Measurements from ENCODE around the gene WASHC2A. TPM values are rescaled to one million over a fixed set of nuclear protein-coding genes. Genes with fewer than 3 reads are reported as not detected.
A peak's percentile ranks its signal among the peaks of the same experiment; 100 is the strongest.
"Not testable (repeated sequence)": the region's sequence is repeated elsewhere in the genome, so short reads cannot be mapped to it uniquely, and the experiment has no call there.

Gene WASHC2A
- total RNA-seq, 1 experiment from 2014 or later = 27.9 TPM

- no peak overlapping the region for H3K4me3 Mint-ChIP-seq
- no peak overlapping the region for H3K27ac Mint-ChIP-seq
- no peaks in the 10 kb centered on the region for H3K4me1 Mint-ChIP-seq
- ATAC-seq (peak; percentile 21; the same call in 1 of the 2 replicates), DNase-seq (ENCODE audit: low spot score) (peak; percentile 13)
- no peaks in the 10 kb centered on the region for H3K36me3 Mint-ChIP-seq
- TF ChIP-seq, protein P1, sequence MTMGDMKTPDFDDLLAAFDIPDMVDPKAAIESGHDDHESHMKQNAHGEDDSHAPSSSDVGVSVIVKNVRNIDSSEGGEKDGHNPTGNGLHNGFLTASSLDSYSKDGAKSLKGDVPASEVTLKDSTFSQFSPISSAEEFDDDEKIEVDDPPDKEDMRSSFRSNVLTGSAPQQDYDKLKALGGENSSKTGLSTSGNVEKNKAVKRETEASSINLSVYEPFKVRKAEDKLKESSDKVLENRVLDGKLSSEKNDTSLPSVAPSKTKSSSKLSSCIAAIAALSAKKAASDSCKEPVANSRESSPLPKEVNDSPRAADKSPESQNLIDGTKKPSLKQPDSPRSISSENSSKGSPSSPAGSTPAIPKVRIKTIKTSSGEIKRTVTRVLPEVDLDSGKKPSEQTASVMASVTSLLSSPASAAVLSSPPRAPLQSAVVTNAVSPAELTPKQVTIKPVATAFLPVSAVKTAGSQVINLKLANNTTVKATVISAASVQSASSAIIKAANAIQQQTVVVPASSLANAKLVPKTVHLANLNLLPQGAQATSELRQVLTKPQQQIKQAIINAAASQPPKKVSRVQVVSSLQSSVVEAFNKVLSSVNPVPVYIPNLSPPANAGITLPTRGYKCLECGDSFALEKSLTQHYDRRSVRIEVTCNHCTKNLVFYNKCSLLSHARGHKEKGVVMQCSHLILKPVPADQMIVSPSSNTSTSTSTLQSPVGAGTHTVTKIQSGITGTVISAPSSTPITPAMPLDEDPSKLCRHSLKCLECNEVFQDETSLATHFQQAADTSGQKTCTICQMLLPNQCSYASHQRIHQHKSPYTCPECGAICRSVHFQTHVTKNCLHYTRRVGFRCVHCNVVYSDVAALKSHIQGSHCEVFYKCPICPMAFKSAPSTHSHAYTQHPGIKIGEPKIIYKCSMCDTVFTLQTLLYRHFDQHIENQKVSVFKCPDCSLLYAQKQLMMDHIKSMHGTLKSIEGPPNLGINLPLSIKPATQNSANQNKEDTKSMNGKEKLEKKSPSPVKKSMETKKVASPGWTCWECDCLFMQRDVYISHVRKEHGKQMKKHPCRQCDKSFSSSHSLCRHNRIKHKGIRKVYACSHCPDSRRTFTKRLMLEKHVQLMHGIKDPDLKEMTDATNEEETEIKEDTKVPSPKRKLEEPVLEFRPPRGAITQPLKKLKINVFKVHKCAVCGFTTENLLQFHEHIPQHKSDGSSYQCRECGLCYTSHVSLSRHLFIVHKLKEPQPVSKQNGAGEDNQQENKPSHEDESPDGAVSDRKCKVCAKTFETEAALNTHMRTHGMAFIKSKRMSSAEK (CRISPR knock-in tag; IDR thresholded peaks at IDR 0.05; ENCODE audit: borderline replicate concordance) = no peak
- TF ChIP-seq, protein P2, sequence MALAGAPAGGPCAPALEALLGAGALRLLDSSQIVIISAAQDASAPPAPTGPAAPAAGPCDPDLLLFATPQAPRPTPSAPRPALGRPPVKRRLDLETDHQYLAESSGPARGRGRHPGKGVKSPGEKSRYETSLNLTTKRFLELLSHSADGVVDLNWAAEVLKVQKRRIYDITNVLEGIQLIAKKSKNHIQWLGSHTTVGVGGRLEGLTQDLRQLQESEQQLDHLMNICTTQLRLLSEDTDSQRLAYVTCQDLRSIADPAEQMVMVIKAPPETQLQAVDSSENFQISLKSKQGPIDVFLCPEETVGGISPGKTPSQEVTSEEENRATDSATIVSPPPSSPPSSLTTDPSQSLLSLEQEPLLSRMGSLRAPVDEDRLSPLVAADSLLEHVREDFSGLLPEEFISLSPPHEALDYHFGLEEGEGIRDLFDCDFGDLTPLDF (CRISPR knock-in tag; IDR thresholded peaks at IDR 0.05) = no peak
- TF ChIP-seq, protein P3, sequence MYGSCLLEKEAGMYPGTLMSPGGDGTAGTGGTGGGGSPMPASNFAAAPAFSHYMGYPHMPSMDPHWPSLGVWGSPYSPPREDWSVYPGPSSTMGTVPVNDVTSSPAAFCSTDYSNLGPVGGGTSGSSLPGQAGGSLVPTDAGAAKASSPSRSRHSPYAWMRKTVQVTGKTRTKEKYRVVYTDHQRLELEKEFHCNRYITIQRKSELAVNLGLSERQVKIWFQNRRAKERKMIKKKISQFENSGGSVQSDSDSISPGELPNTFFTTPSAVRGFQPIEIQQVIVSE (CRISPR knock-in tag; IDR thresholded peaks at IDR 0.05; ENCODE audit: borderline replicate concordance) = no peak
- TF ChIP-seq FOXK1 (CRISPR knock-in tag; IDR thresholded peaks at IDR 0.05) (no peak), FOXJ3 (CRISPR knock-in tag; IDR thresholded peaks at IDR 0.05; ENCODE audit: borderline replicate concordance) (no peak)
- ChIA-PET POLR2A (no interaction called here), CTCF (no interaction called here)
- peaks cover 12% of the 10 kb centered on the region; the same call in 1 of the 2 replicates for H3K27me3 Mint-ChIP-seq (ENCODE audit: low read depth)
- H3K9me3 Mint-ChIP-seq = no peaks in the 10 kb centered on the region
Measured at GRCh38 chr10:50063100-50063499, 4.7 kb upstream of the WASHC2A start.

DNA sequence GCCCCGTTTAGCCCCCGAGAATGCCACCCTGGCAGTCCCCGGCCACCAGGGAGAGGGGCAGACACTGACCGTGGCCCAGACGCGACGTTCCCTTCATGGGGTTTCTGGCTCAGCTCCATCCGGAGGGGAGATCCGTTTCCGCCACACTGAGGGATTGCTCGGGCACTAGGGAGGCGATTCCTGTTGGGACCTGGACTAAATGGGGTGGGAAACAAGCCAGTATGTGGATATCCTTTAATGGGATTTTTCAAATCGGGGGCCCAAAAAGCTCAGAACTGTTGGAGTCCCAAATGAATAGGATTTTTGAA, 552 bp downstream of the WASHC2A start:
- H3K4me1 Mint-ChIP-seq; H3K27ac Mint-ChIP-seq; POLR2A ChIA-PET; H3K9me3 Mint-ChIP-seq; DNase-seq (ENCODE audit: low spot score); CTCF ChIA-PET; H3K36me3 Mint-ChIP-seq; H3K27me3 Mint-ChIP-seq (ENCODE audit: low read depth); ATAC-seq: not testable (repeated sequence)
- peak overlapping the region; percentile 66 for H3K4me3 Mint-ChIP-seq

DNA sequence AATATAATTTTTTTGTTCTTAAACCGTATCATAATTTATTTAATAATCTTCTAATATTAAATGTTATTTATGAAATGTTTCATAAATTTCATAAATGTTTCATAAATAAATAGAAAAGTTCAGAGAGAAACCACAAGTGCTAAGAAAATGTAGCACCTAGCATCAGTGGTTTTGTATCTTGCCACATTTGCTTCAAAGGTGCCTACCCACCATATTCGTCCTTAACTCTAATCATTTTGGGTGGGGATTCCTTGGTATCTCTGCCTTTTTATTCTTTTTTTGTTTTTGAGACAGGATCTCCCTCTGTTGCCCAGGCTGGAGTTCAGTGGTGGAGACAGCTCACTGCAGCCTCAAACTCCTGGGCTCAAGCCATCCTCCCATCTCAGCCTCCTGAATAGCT, 7.4 kb downstream of the WASHC2A start:
- DNase-seq (ENCODE audit: low spot score); H3K27me3 Mint-ChIP-seq (ENCODE audit: low read depth); CTCF ChIA-PET; POLR2A ChIA-PET; H3K9me3 Mint-ChIP-seq; ATAC-seq; H3K4me1 Mint-ChIP-seq; H3K27ac Mint-ChIP-seq; H3K4me3 Mint-ChIP-seq; H3K36me3 Mint-ChIP-seq: not testable (repeated sequence)

- H3K9me3 Mint-ChIP-seq; H3K27me3 Mint-ChIP-seq (ENCODE audit: low read depth); H3K4me3 Mint-ChIP-seq; CTCF ChIA-PET; H3K27ac Mint-ChIP-seq; POLR2A ChIA-PET; H3K36me3 Mint-ChIP-seq; ATAC-seq; H3K4me1 Mint-ChIP-seq; DNase-seq (ENCODE audit: low spot score): not testable (repeated sequence)
Measured at GRCh38 chr10:50075544-50075943, 7.8 kb downstream of the WASHC2A start.

- DNase-seq (ENCODE audit: low spot score); ATAC-seq; H3K27ac Mint-ChIP-seq; H3K36me3 Mint-ChIP-seq; CTCF ChIA-PET; H3K9me3 Mint-ChIP-seq; H3K27me3 Mint-ChIP-seq (ENCODE audit: low read depth); H3K4me1 Mint-ChIP-seq; H3K4me3 Mint-ChIP-seq; POLR2A ChIA-PET: not testable (repeated sequence)
Measured at GRCh38 chr10:50091304-50091703, 23.6 kb downstream of the WASHC2A start.

GRCh38 chr10:50092928-50093327, 25.2 kb downstream of the WASHC2A start:
- H3K27ac Mint-ChIP-seq; H3K36me3 Mint-ChIP-seq; CTCF ChIA-PET; H3K27me3 Mint-ChIP-seq (ENCODE audit: low read depth); ATAC-seq; H3K4me1 Mint-ChIP-seq; DNase-seq (ENCODE audit: low spot score); POLR2A ChIA-PET; H3K4me3 Mint-ChIP-seq; H3K9me3 Mint-ChIP-seq: not testable (repeated sequence)

DNA sequence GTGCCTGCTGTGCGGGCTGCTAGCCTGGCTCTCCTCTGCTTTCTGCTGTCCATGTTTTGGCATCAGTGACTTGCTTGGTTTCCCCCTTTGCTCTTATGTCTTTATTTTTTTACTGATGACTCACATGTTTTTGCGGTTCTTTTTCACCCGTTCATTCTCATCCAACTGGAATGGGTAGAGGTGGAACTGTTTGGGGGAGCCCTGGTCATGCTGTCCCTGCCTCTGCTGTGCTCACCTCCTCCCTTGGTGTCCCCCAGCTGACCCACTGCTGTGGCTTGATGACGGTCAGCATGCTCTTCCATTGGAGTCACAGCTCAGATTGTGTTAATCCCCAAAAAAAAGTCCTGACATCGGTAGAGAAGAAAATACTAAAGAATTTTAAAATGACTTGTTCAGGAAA, 26.9 kb downstream of the WASHC2A start:
- H3K9me3 Mint-ChIP-seq; H3K4me1 Mint-ChIP-seq; H3K27me3 Mint-ChIP-seq (ENCODE audit: low read depth); ATAC-seq; H3K4me3 Mint-ChIP-seq; DNase-seq (ENCODE audit: low spot score); CTCF ChIA-PET; POLR2A ChIA-PET; H3K27ac Mint-ChIP-seq; H3K36me3 Mint-ChIP-seq: not testable (repeated sequence)

GRCh38 chr10:50095402-50095801, 27.6 kb downstream of the WASHC2A start:
- CTCF ChIA-PET = not testable (repeated sequence)

DNA sequence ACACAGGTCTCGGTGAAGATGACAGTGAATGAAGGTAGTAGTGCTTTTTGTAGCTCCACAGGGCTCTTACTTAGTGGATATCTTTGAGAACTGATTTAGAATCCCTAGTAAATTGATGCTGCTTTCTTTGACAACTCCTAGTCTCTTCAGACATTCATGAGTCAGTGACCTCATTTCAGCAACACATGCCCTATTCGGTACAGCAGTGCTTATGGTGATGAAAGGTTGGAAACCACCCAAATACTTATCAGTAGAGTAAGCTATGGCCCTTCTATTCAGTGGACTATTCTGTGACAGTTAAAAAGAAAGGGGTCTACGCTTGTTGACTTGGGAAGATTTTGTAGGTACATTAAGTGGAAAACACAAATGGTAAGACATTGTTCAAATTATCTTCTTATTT, 29.0 kb downstream of the WASHC2A start:
- POLR2A ChIA-PET; H3K27ac Mint-ChIP-seq; DNase-seq (ENCODE audit: low spot score); H3K4me1 Mint-ChIP-seq; H3K4me3 Mint-ChIP-seq; ATAC-seq; H3K9me3 Mint-ChIP-seq; CTCF ChIA-PET; H3K27me3 Mint-ChIP-seq (ENCODE audit: low read depth); H3K36me3 Mint-ChIP-seq: not testable (repeated sequence)

More at GRCh38 chr10:50095402-50095801, 27.6 kb downstream of the WASHC2A start:
- POLR2A ChIA-PET; ATAC-seq; H3K9me3 Mint-ChIP-seq; H3K4me1 Mint-ChIP-seq; DNase-seq (ENCODE audit: low spot score); H3K36me3 Mint-ChIP-seq; H3K27me3 Mint-ChIP-seq (ENCODE audit: low read depth); H3K4me3 Mint-ChIP-seq; H3K27ac Mint-ChIP-seq: not testable (repeated sequence)

DNA sequence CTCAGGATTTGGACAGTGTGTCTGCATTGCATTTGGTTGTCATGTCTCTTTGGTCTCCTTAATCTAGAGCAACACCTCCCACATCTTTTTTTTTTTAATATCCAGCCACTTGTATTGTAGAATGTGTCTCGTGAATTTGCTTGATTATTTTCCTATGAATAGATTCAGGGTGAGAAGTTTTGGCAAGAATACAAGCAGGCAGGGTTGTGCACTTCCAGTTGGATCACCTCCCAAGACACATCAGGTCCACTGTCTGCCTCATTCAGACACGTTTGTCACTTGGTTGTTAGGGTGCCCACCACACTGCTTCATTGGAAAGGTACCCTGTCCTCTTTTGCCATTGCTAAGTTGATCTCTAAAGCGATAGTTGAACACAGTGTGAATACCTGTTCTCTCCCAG, 30.9 kb downstream of the WASHC2A start:
- H3K27me3 Mint-ChIP-seq (ENCODE audit: low read depth); CTCF ChIA-PET; H3K36me3 Mint-ChIP-seq; H3K9me3 Mint-ChIP-seq; POLR2A ChIA-PET; H3K4me1 Mint-ChIP-seq; H3K4me3 Mint-ChIP-seq; H3K27ac Mint-ChIP-seq; DNase-seq (ENCODE audit: low spot score); ATAC-seq: not testable (repeated sequence)

All from WTC11 (cell line).